ENCODE data around the gene ZNF622.
"Not testable (repeated sequence)": the region's sequence is repeated elsewhere in the genome, so short reads cannot be mapped to it uniquely, and the experiment has no call there.

Gene ZNF622

DNA sequence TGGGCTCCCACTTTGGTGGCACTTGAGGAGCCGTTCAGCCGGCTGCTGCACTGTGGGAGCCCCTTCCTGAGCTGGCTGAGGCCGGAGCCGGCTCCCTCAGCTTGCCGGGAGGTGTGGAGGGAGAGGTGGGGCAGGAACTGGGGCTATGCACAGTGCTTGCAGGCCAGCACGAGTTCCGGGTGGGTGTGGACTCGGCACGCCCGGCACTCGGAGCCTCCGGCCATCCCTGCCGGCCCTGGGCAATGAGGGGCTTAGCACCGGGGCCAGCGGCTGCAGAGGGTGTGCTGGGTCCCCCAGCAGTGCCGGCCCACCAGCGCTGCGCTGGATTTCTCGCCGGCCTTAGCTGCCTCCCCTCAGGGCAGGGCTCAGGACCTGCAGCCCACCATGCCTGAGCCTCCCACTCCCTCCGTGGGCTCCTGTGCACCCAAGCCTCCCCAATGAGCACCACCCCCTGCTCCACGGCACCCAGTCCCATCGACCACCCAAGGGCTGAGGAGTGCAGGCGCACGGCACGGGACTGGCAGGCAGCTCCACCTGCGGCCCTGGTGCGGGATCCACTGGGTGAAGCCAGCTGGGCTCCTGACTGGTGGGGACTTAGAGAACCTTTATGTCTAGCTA is 29.4 kb downstream of the ZNF622 start:
- H3K4me1 ChIP-seq (ENCODE audit: control insufficient read depth, insufficient read depth, low read length); H3K36me3 ChIP-seq (ENCODE audit: control insufficient read depth, insufficient read depth, low read length); H3K9me3 ChIP-seq (ENCODE audit: control insufficient read depth, insufficient read depth, low read length); H3K4me3 ChIP-seq (ENCODE audit: low read length); H3K27me3 ChIP-seq (ENCODE audit: control insufficient read depth, insufficient read depth, low read length); DNase-seq (ENCODE audit: low read depth, low spot score); H3K27ac ChIP-seq (ENCODE audit: low read length): not testable (repeated sequence)
- no CpG with 5 or more reads among the region's 28 CpGs for WGBS (ENCODE audit: insufficient coverage, insufficient read length)

DNA sequence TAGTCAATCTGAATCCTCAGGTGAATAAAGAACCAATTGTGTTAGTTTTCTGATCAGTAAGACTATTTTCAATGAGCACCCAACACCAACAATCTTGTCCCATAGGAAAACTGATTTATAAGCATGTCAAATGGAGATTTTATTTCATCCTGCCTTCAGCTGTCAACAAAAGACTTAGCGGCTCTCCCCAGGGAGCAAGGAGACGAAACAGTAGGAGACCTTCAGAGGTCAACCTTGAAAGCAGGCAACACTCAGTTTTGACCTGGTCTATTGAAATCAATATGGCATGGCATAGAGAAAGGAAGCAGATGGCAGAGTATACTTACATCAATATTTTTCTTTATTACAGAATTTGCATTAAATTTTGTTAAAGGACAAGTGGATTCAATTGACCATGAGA is 34.1 kb downstream of the ZNF622 start:
- H3K4me1 ChIP-seq (ENCODE audit: control insufficient read depth, insufficient read depth, low read length) = peaks cover 2% of the 10 kb centered on the region; the same call in 1 of the 2 replicates
- no peaks in the 10 kb centered on the region for H3K27me3 ChIP-seq (ENCODE audit: control insufficient read depth, insufficient read depth, low read length)
- H3K27ac ChIP-seq (ENCODE audit: low read length) = no peak overlapping the region
- no peak for DNase-seq (ENCODE audit: low read depth, low spot score)
- no peaks in the 10 kb centered on the region for H3K9me3 ChIP-seq (ENCODE audit: control insufficient read depth, insufficient read depth, low read length)
- WGBS (ENCODE audit: insufficient coverage, insufficient read length) = no CpG with 5 or more reads among the region's 2 CpGs
- no peaks in the 10 kb centered on the region for H3K36me3 ChIP-seq (ENCODE audit: control insufficient read depth, insufficient read depth, low read length)
- no peak overlapping the region for H3K4me3 ChIP-seq (ENCODE audit: low read length)

DNA sequence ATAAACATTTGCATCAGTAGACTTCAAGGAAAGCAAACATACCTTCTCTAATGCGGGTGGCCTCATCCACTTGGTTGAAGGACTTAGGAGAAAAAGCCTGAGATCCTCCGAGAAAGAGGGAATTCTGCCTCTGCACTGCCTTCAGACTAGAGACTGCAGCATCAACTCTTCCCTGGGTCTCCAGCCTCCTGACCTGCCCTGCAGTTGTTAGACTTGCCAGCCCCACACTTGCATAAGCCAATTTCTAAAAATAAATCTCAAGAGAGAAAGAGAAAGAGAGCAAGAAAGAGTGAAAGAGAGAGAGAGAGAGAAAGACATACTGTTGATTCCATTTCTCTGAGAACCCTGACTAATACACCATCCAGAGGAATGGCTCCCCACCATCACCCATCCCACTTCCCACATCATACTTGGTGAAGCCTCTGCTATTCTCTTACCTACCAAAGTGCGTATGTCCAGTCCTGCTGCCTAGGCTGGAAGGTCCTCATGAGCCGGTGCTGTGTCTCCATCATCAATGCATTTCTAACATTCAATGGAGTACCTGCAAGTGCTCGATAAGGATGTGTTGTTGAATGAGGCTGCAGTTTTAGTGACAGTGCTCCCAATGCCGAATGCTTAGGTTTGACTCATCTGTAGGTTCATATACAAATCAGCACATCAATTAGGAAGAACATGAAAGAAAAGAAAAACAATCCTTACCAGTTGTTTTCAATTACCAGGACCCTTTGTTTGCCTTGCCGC is 35.1 kb downstream of the ZNF622 start:
- H3K27ac ChIP-seq (ENCODE audit: low read length) = no peak overlapping the region
- no peak for DNase-seq (ENCODE audit: low read depth, low spot score)
- no peak overlapping the region for H3K4me3 ChIP-seq (ENCODE audit: low read length)
- no peaks in the 10 kb centered on the region for H3K36me3 ChIP-seq (ENCODE audit: control insufficient read depth, insufficient read depth, low read length)
- no peaks in the 10 kb centered on the region for H3K27me3 ChIP-seq (ENCODE audit: control insufficient read depth, insufficient read depth, low read length)
- whole genome bisulfite sequencing (ENCODE audit: insufficient coverage, insufficient read length) = no CpG with 5 or more reads among the region's 7 CpGs
- H3K9me3 ChIP-seq (ENCODE audit: control insufficient read depth, insufficient read depth, low read length) = no peaks in the 10 kb centered on the region
- peaks cover 2% of the 10 kb centered on the region; the same call in 1 of the 2 replicates for H3K4me1 ChIP-seq (ENCODE audit: control insufficient read depth, insufficient read depth, low read length)

DNA sequence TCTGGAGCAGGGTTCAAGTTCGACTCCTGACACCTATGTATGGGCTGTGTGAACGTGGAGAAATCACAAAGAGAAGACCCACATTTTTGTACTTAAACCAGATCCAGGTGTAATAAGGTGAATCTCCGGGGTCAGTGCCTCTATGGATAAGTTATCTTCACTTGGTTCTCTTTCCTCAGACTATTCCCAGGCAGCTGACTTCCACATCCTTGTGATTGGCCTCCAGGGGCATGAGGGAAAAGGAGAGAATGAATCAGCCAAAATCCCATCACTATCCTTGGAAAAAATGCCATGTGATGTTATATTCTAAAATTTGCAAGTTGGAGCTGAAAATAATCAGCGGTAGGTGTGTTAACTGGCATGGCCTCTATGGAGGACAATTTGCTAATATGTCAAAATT is 37.2 kb downstream of the ZNF622 start:
- no CpG with 5 or more reads among the region's 4 CpGs for WGBS (ENCODE audit: insufficient coverage, insufficient read length)
- no peaks in the 10 kb centered on the region for H3K36me3 ChIP-seq (ENCODE audit: control insufficient read depth, insufficient read depth, low read length)
- H3K4me3 ChIP-seq (ENCODE audit: low read length) = no peak overlapping the region
- no peak overlapping the region for H3K27ac ChIP-seq (ENCODE audit: low read length)
- H3K27me3 ChIP-seq (ENCODE audit: control insufficient read depth, insufficient read depth, low read length) = no peaks in the 10 kb centered on the region
- H3K4me1 ChIP-seq (ENCODE audit: control insufficient read depth, insufficient read depth, low read length) = peaks cover 2% of the 10 kb centered on the region; the same call in 1 of the 2 replicates
- no peak for DNase-seq (ENCODE audit: low read depth, low spot score)
- no peaks in the 10 kb centered on the region for H3K9me3 ChIP-seq (ENCODE audit: control insufficient read depth, insufficient read depth, low read length)

DNA sequence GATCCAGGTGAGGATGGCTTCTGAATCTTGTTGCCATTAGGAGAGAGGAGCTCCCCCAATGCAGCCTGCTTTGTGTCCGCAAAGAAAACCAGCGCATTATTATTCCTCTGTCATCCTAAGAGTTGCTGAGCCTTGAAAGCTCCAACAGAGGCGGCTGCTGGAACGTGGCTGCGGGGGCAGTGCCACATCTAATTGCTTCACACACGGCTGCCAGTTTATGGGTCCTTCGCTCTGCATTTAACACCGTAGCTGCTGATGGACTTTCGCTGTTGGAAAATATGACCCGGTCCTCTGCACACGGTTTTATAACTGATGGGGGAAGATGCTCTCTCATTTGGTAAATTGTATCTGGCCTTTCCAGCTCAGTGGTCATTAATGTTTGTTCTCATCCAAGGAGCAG is 38.0 kb downstream of the ZNF622 start:
- H3K9me3 ChIP-seq (ENCODE audit: control insufficient read depth, insufficient read depth, low read length) = no peaks in the 10 kb centered on the region
- no peak overlapping the region for H3K4me3 ChIP-seq (ENCODE audit: low read length)
- no peaks in the 10 kb centered on the region for H3K36me3 ChIP-seq (ENCODE audit: control insufficient read depth, insufficient read depth, low read length)
- peaks cover 2% of the 10 kb centered on the region; the same call in 1 of the 2 replicates for H3K4me1 ChIP-seq (ENCODE audit: control insufficient read depth, insufficient read depth, low read length)
- no peak for DNase-seq (ENCODE audit: low read depth, low spot score)
- no CpG with 5 or more reads among the region's 11 CpGs for WGBS (ENCODE audit: insufficient coverage, insufficient read length)
- no peak overlapping the region for H3K27ac ChIP-seq (ENCODE audit: low read length)
- H3K27me3 ChIP-seq (ENCODE audit: control insufficient read depth, insufficient read depth, low read length) = no peaks in the 10 kb centered on the region

DNA sequence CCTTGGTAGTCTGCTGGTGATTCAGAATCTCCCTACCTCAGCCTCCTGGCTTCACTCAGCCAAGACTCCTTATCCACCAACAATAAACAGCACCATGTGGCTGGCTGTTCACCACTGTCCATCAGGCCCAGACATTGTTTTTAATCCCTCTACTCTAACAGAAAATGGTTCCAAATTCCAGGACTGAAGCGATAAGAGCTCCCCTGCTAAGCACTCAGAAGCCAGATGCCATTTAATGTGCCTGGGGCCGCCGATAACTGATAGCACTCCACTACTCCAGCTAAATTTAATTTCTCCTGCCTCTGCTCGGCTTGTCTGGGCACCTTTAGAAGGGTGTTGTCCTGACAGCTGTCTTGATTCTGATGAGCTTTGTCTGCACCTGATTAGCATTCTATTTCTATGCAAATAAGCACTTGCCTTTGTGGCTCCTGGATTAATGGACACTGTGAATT is 47.1 kb downstream of the ZNF622 start:
- Histone ChIP-seq H3K27ac (ENCODE audit: low read length) (no peak overlapping the region), H3K27me3 (ENCODE audit: control insufficient read depth, insufficient read depth, low read length) (no peaks in the 10 kb centered on the region), H3K4me3 (ENCODE audit: low read length) (no peak overlapping the region), H3K36me3 (ENCODE audit: control insufficient read depth, insufficient read depth, low read length) (no peaks in the 10 kb centered on the region), H3K9me3 (ENCODE audit: control insufficient read depth, insufficient read depth, low read length) (no peaks in the 10 kb centered on the region), H3K4me1 (ENCODE audit: control insufficient read depth, insufficient read depth, low read length) (no peaks in the 10 kb centered on the region)
- no CpG with 5 or more reads among the region's 4 CpGs for WGBS (ENCODE audit: insufficient coverage, insufficient read length)
- DNase-seq (ENCODE audit: low read depth, low spot score) = no peak

DNA sequence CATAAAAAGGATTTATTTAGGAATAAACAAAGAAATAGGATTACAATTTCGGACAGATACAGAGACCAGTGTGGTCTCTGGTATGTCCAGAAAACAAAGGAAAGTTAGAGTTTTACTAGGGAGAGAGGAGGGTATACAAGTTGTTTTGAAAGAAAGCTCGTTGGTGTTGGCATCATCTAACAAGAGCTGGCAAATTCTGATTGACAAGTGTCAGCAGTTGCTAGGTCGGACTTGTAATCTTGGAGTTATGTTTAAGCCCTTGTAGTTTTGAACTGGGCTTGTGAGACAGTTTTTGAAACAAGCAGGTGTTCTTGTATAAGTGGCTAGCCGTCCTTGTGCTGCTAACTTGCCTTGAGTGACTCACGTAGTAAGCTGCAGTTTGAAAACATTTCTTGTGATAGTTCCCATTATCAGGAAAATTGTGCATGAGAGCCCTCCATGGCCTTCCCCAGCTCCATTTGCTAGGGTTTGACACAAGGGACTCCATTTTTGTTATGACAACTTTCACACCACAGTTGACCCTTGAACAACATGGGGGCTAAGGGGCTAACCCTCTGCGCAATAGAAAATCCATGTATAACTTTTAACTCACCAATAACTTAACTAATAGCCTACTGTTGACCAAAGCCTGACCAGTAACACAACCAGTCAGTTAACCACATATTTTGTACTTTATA is 48.1 kb downstream of the ZNF622 start:
- no peaks in the 10 kb centered on the region for H3K4me1 ChIP-seq (ENCODE audit: control insufficient read depth, insufficient read depth, low read length)
- no peaks in the 10 kb centered on the region for H3K9me3 ChIP-seq (ENCODE audit: control insufficient read depth, insufficient read depth, low read length)
- no peak for DNase-seq (ENCODE audit: low read depth, low spot score)
- H3K4me3 ChIP-seq (ENCODE audit: low read length) = no peak overlapping the region
- no peaks in the 10 kb centered on the region for H3K36me3 ChIP-seq (ENCODE audit: control insufficient read depth, insufficient read depth, low read length)
- H3K27me3 ChIP-seq (ENCODE audit: control insufficient read depth, insufficient read depth, low read length) = no peaks in the 10 kb centered on the region
- H3K27ac ChIP-seq (ENCODE audit: low read length) = no peak overlapping the region
- no CpG with 5 or more reads among the region's 6 CpGs for WGBS (ENCODE audit: insufficient coverage, insufficient read length)

DNA sequence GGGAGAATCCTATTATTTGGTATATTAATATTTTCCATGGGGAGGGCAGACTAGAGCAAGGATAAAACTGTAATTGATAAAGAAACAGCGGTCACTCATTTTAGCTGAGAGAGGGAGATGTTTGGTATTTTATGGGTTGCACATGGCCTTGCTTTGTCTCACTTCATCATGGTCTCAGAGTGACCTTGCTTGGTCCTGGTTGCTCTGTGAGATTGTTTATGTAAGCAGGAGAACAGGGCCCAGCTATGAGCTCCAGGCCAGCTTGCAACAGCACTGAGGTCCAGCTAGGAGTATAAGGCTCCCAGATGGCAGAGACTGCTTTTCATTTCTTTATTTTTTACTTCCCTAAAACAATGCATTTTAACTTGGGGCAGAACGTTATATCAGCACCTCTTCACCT is 50.7 kb downstream of the ZNF622 start:
- Histone ChIP-seq H3K4me3 (ENCODE audit: low read length) (no peak overlapping the region), H3K9me3 (ENCODE audit: control insufficient read depth, insufficient read depth, low read length) (no peaks in the 10 kb centered on the region), H3K36me3 (ENCODE audit: control insufficient read depth, insufficient read depth, low read length) (no peaks in the 10 kb centered on the region)

DNA sequence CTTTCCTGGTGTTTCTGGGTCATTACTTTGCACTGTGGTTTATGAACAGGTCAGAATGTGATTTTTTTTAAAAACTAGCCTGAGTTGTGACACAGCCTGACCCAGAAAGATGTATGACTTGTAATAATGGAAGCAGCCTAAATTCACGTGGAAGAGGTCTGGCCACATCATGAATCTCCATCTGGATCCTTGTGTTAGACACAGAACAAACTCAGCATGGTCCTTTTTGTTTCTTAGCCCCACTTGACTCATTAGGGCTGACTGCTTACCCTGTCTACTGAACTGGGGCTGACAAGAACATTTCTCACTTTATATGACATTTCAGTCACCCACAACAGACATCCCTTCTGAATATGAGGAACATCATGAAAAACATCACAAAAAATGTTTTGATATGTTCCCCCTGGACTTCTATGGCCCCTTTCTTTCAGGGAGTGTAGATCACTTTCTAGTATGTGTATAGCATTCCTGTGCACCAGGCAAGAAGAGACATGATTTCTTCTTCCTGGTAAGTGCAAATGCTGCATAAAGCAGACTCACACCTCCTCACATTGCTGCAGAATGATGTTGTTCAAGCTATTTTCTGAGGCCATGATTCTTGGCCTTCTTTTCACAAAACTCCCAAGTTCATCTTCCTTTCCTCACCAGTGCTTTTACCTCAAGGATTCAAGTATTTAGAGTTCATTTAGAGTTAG is 52.3 kb downstream of the ZNF622 start:
- WGBS (ENCODE audit: insufficient coverage, insufficient read length) = no CpG with 5 or more reads among the region's 1 CpG
- Histone ChIP-seq H3K4me1 (ENCODE audit: control insufficient read depth, insufficient read depth, low read length) (no peaks in the 10 kb centered on the region), H3K9me3 (ENCODE audit: control insufficient read depth, insufficient read depth, low read length) (no peaks in the 10 kb centered on the region), H3K27me3 (ENCODE audit: control insufficient read depth, insufficient read depth, low read length) (no peaks in the 10 kb centered on the region), H3K36me3 (ENCODE audit: control insufficient read depth, insufficient read depth, low read length) (no peaks in the 10 kb centered on the region), H3K4me3 (ENCODE audit: low read length) (no peak overlapping the region), H3K27ac (ENCODE audit: low read length) (no peak overlapping the region)
- no peak for DNase-seq (ENCODE audit: low read depth, low spot score)

More for the DNA sequence above, 50.7 kb downstream of the ZNF622 start:
- no CpG with 5 or more reads among the region's 2 CpGs for WGBS (ENCODE audit: insufficient coverage, insufficient read length)
- no peaks in the 10 kb centered on the region for H3K4me1 ChIP-seq (ENCODE audit: control insufficient read depth, insufficient read depth, low read length)
- no peak for DNase-seq (ENCODE audit: low read depth, low spot score)
- no peak overlapping the region for H3K27ac ChIP-seq (ENCODE audit: low read length)
- no peaks in the 10 kb centered on the region for H3K27me3 ChIP-seq (ENCODE audit: control insufficient read depth, insufficient read depth, low read length)

DNA sequence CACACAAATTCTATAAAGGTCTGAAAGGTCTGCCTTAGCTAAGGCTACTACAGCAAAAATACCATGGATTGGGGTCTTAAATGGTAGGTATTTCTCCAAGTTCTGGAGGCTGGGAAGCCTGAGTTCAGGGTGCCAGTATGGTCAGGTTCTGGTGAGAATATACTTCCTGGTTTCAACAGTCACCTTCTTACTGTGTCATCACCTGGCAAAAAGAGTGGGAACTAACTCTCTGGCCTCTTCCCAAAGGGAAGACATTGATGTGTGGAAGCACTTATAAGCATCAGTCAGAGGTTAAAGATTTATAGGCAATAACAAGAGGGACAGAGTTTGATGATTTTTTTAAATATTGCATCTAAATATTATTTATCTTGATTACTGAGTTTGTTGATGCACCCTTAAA is 53.0 kb downstream of the ZNF622 start:
- no peaks in the 10 kb centered on the region for H3K9me3 ChIP-seq (ENCODE audit: control insufficient read depth, insufficient read depth, low read length)
- H3K4me3 ChIP-seq (ENCODE audit: low read length) = no peak overlapping the region
- no peaks in the 10 kb centered on the region for H3K27me3 ChIP-seq (ENCODE audit: control insufficient read depth, insufficient read depth, low read length)
- H3K27ac ChIP-seq (ENCODE audit: low read length) = no peak overlapping the region
- H3K4me1 ChIP-seq (ENCODE audit: control insufficient read depth, insufficient read depth, low read length) = no peaks in the 10 kb centered on the region
- DNase-seq (ENCODE audit: low read depth, low spot score) = no peak
- H3K36me3 ChIP-seq (ENCODE audit: control insufficient read depth, insufficient read depth, low read length) = no peaks in the 10 kb centered on the region
